GM13977 (cell line): Measurements from ENCODE around the gene CCKAR.

ENCODE experiments used
- DNase-seq: peaks from one replicate; pipeline ENCODE4 v3.0.0; 2012; ENCODE audit warnings: low spot score
- in situ Hi-C: fragments of 300-500 bp; cut with MboI; formaldehyde crosslinking; loops from one replicate; pipeline ENCODE4 v1.12.0; 2022; ENCODE audit warnings: low sequenced_read_pairs, low pct_unique_long_range_greater_than_20kb, mixed read lengths, inconsistent platforms; ENCODE audit not compliant: unreplicated experiment
- TF ChIP-seq, protein P1 (sequence below): IDR thresholded peaks from 2 replicates; pipeline ENCODE4 v1.5.1; 2012; ENCODE audit warnings: mild to moderate bottlenecking, control low read depth; ENCODE audit not compliant: insufficient read depth; ENCODE audit errors: extremely low read depth, missing control alignments

Gene CCKAR

DNA sequence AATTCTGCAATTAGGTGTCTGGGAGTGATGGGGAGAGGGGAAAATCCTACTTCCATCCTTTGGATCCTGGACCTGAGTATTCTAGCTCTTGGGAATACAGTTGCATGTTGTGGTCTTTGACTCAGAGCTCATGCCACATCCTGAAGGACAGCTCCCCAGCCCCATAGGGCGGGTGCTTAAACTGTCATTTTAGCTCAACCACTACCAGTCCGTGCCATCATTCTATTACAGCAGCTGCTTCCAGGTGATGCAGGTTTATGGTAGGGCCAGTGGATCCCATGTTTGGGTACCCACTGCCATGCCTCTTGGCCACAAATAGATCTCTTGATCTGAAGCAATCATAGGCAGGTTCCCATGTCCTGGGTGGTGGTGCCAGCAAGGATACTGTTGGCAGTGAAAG is 34.7 kb downstream of the CCKAR start:
- TF ChIP-seq, protein P1, sequence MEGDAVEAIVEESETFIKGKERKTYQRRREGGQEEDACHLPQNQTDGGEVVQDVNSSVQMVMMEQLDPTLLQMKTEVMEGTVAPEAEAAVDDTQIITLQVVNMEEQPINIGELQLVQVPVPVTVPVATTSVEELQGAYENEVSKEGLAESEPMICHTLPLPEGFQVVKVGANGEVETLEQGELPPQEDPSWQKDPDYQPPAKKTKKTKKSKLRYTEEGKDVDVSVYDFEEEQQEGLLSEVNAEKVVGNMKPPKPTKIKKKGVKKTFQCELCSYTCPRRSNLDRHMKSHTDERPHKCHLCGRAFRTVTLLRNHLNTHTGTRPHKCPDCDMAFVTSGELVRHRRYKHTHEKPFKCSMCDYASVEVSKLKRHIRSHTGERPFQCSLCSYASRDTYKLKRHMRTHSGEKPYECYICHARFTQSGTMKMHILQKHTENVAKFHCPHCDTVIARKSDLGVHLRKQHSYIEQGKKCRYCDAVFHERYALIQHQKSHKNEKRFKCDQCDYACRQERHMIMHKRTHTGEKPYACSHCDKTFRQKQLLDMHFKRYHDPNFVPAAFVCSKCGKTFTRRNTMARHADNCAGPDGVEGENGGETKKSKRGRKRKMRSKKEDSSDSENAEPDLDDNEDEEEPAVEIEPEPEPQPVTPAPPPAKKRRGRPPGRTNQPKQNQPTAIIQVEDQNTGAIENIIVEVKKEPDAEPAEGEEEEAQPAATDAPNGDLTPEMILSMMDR, result no peak
- no peak for DNase-seq
- in situ Hi-C loops, result loop anchor here (25.0 kb wide), 1 partner anchor 257 kb away; no protein-coding TSS in a partner anchor

DNA sequence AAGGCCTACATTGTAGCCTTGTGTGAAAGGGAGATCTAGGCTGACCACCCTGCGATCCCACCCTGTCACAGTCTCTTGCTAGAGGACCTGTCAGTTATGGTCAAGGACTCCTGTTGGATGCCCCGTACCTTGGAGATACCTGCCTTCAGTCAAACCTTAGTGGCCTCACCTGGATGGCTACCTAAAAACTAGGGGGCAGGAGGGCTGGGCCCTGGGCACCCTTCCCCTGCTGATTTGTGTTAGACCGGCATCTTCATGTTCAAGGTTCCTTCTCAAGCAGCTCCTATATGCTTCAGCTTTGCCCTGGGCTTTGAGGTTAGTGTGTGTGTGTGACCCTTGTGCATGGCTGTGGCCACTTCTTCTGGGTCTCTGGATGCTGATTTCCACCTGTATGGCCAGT is 35.3 kb downstream of the CCKAR start:
- DNase-seq, result no peak
- TF ChIP-seq, protein P1, result no peak
- in situ Hi-C loops, result loop anchor here (25.0 kb wide), 1 partner anchor 257 kb away; no protein-coding TSS in a partner anchor

DNA sequence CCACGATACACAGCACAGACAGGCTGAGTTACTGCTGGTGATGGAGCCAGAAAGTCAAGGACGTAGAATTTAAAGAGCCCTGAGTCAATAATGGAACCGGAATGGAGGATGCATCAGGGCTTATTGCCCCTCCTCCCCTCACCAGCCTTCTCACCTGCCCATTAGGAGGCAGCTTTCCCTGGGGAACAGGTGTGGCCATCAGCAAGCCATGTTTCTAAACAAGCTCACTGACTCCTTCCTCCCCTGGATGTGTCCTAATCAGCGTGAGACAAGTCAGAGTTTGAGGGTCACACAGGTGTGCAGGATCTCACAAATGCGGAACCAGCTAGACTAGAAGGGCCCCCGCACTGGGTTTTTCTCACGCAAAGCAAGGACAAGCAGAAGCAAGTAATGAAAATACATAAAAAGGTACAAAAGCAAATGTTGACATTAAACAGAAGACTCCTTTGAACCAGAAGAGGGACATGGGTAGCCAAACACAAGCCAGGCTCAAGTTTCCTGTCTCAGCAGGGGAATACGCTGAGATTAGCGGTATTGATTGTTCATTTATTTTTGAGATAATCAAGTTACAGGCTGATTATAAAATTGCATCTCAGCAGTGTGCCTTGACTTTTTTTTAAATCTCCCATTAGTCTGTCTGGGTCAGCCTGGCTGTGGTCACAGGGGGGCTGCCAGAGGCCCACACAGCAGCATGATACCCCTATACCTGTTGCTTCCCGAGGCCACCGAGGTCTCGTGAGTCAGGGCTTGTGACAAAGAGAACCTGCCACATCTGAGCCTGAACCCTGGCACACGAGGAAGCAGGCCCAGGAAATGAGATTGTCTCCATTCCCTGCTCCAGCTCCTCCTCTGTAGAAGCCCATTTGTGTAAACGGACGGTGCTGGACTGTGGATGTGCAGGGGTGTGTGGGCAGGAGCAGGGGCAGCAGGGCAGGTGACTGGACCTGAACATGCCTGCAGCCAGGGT is 37.4 kb downstream of the CCKAR start:
- TF ChIP-seq, protein P1, result no peak
- in situ Hi-C loops, result loop anchor here (25.0 kb wide), 1 partner anchor 259 kb away; no protein-coding TSS in a partner anchor
- DNase-seq, result no peak

DNA sequence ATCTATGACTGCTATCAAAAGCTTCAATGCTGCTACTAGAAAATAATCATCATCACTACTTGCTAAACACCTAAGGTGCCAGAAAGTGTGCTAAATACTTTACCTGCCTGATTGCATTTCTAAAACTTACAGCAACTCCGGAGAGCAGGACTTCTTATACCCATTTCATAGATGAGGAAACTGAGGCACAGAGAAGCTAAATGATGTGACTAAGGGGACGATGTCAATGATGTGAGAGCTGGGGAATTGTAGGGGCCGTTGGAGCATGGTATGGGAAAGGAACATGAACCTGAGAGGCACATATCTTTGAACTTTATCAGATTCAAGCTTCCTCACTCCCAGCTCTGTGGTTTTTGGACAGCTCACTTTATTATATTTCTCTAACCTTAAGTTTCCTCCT is 38.7 kb downstream of the CCKAR start:
- TF ChIP-seq, protein P1, result no peak
- no peak for DNase-seq
- in situ Hi-C loops, result loop anchor here (25.0 kb wide), 1 partner anchor 261 kb away; no protein-coding TSS in a partner anchor

DNA sequence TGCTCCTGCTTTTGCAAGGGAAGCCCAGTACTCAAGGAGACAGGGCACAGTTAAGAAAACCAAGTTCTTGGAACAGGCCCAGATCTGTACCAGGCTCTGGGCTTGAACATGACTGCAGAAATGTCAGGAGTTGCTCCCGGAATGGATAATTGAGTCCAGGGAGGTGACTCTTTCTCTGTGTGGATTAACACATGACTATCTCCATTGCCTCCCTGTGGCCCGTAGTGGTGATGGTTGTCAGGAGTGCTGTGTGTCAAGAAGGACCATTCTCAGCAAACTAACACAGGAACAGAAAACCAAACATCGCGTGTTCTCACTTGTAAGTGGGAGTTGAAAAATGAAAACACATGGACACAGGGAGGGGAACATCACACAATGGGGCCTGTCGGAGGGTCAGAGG is 39.9 kb downstream of the CCKAR start:
- in situ Hi-C loops, result loop anchor here (25.0 kb wide), 1 partner anchor 262 kb away; no protein-coding TSS in a partner anchor
- TF ChIP-seq, protein P1, result no peak
- DNase-seq, result no peak

DNA sequence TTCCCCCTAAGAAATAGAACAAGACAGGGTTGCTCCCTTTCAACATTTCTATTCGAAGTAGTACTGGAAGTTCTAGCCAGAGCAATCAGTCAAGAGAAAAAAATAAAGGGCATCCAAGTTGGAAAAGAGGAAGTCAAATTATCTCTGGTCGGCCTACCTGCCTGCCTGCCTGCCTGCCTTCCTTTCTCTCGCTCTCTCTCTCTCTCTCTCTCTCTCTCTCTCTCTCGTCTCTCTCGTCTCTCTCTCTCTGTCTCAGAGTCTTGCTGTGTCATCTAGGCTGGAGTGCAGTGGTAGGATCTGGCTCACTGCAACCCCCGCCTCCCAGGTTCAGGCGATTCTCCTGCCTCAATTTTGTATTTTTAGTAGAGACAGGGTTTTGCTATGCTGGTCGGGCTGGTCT is 42.9 kb downstream of the CCKAR start:
- no peak for DNase-seq
- TF ChIP-seq, protein P1, result no peak
- in situ Hi-C loops, result no loop called here
